Stimulated activated CD4-positive, alpha-beta T cell treated with anti-CD3 and anti-CD28 coated beads, TNF-alpha, amount 100 ng/mL, for 1 hour (primary cell): Measurements from ENCODE around the gene DCLK1.

ENCODE experiments used
- DNase-seq, 3 donors: peaks; one replicate each; pipeline ENCODE4 v3.0.0-alpha.2; 2020; ENCODE audit warnings: low read depth in 3 of 3, low spot score in 1 of 3

Gene DCLK1

GRCh38 chr13:35871561-35871960, 259.6 kb downstream of the DCLK1 start:
- no peak for DNase-seq

GRCh38 chr13:35866801-35867200, 264.4 kb downstream of the DCLK1 start:
- no peak for DNase-seq

- DNase-seq = no peak
Observed at GRCh38 chr13:35865341-35866240, 265.6 kb downstream of the DCLK1 start.

GRCh38 chr13:35860661-35861060, 270.5 kb downstream of the DCLK1 start:
- DNase-seq = no peak

GRCh38 chr13:35859981-35860380, 271.2 kb downstream of the DCLK1 start:
- DNase-seq = no peak

GRCh38 chr13:35858665-35859064, 272.5 kb downstream of the DCLK1 start:
- no peak for DNase-seq

- DNase-seq = no peak
Observed at GRCh38 chr13:35857769-35858168, 273.4 kb downstream of the DCLK1 start.

GRCh38 chr13:35856721-35857364, 274.3 kb downstream of the DCLK1 start:
- DNase-seq = no peak

GRCh38 chr13:35856084-35856483, 275.1 kb downstream of the DCLK1 start:
- DNase-seq = no peak

- DNase-seq = no peak
Observed at GRCh38 chr13:35855531-35856019, 275.6 kb downstream of the DCLK1 start.

GRCh38 chr13:35854286-35854685, 276.9 kb downstream of the DCLK1 start:
- no peak for DNase-seq

GRCh38 chr13:35851881-35852280, 279.3 kb downstream of the DCLK1 start:
- DNase-seq = no peak

GRCh38 chr13:35851356-35851755, 279.8 kb downstream of the DCLK1 start:
- no peak for DNase-seq

GRCh38 chr13:35850569-35850968, 280.6 kb downstream of the DCLK1 start:
- no peak for DNase-seq

- no peak for DNase-seq
Observed at GRCh38 chr13:35849256-35849644, 281.9 kb downstream of the DCLK1 start.

GRCh38 chr13:35848336-35849255, 282.6 kb downstream of the DCLK1 start:
- no peak for DNase-seq

GRCh38 chr13:35843272-35843671, 287.9 kb downstream of the DCLK1 start:
- DNase-seq = no peak

- DNase-seq = no peak
Observed at GRCh38 chr13:35841060-35841521, 290.1 kb downstream of the DCLK1 start.

- no peak for DNase-seq
Observed at GRCh38 chr13:35839806-35840205, 291.4 kb downstream of the DCLK1 start.

- DNase-seq = no peak
Observed at GRCh38 chr13:35838356-35838755, 292.8 kb downstream of the DCLK1 start.

GRCh38 chr13:35836446-35836845, 294.7 kb downstream of the DCLK1 start:
- no peak for DNase-seq
